C1 segment of cervical spinal cord (tissue), 14 donors: Measurements from ENCODE around the gene GRK2.

Experiments used
- DNase-seq, 14 donors: peaks; one replicate each; lab custom pipeline; 2025; lab: John Stamatoyannopoulos, UW

GRK2 gene

GRCh38 chr11:67269401-67270255 is 3.4 kb downstream of the GRK2 start:
- peak in 1 of 14 donors; percentile 83 for DNase-seq

GRCh38 chr11:67270256-67271204 is 4.3 kb downstream of the GRK2 start:
- peak in 7 of 14 donors; percentile 27 to 48 (median 33) for DNase-seq

DNA sequence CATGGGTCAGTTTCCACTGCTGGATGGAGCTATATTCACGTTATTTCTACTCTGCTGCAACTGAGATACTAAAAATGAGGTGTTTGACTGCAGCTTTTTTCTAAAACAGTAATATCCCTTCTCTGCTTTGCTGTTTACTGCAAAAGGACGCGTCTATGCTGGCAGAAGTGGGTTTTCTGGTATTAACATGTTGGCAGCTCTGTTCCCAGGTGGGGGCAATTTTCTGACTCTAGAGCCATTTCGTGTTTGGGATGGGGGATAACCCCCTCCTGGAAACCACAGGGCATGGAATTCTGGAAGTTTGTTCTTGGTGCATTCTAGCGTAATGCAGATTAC is 4.9 kb downstream of the GRK2 start:
- DNase-seq: peak in 1 of 14 donors; percentile 53

- DNase-seq: peak in 5 of 14 donors; percentile 32 to 60 (median 48)
Measured at GRCh38 chr11:67271541-67272284, 5.4 kb downstream of the GRK2 start.

DNA sequence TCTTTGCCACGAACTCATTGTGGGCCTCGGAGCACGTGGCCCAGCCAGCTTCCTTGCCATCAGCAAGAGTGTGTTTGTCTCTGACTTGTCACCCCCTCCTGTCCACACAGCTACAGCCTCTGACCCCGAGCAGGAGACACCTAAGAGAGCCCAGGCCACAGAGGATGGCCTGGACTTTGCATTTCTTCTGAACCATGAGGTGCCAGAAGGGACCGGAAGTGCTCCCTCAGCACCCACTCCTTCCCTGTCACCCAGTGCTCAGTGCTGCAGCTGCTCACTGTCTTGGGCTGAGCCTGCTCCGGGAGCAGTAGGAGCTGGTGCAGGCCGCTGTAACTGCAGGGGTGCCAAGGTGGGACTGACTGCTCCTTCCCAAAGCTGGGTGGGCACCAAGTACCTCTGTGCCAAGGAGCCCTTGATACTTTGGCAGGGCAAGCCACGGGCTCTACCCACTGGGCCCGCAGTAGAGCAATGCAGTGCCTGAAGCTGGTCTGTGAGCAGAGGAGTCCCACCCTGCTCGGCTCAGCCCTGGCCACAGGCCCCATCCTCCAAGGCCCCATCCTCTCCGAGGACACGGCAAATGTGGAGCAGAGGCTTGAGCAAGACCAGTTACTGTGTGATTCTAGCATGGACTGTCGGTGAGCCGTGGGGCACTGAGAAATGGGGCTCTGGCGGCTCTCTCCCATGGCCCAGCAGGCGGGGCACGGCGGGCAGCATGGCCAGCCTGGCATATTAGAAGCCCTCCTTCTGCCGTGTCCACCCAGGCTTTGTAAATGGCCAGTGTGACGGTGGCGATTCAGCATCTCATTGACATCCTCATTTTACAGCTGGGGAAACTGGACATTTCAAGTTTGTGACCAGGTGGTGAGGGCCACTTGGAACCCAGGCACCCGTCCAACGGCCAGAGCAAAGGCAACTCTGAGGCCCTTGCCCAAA is 6.3 kb downstream of the GRK2 start:
- DNase-seq: peak in 1 of 14 donors; percentile 63

- no peak for DNase-seq
Measured at GRCh38 chr11:67273260-67273990, 7.2 kb downstream of the GRK2 start.

DNA sequence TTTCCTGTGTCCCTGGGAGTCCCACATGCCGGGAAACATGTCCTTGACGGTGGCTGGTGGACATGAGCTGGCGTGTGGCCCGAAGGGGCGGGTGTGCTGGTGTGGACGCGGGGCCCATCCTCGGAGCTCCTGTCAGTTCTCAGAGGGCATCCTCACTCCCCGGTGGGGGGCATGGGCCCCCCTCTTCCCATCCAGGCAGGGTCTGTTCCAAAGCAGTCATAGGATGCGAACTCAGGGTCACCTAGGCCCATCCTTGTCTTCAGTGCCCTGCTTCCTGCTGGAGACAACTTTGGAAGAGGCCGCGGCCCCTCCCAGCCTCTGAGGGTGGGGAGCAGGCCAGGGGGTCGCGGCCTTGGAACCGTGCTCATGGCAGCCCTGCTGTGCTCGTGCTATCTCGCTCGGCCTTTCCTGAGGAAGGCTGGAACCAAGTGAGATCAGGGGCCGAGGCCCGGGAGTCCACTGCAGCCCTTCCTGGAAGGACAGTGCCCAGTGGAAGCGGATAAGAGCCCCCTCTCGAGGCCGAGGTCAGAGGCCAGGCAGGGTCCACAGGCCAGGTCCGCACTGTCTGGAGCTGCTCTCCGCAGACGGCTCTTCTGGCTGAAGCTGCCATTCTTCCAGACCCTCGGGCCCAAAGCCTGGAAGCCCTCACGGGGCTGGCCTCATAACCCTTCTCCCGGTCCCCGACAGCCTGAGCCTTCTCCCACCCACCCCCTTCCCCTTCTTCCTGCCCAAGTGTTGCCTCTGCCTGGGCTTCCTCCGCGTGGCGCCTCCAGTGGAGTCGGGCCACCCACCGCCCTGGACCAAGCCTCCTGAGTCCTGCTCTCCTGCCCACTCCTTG is 8.7 kb downstream of the GRK2 start:
- DNase-seq: peak in 1 of 14 donors; percentile 24

DNA sequence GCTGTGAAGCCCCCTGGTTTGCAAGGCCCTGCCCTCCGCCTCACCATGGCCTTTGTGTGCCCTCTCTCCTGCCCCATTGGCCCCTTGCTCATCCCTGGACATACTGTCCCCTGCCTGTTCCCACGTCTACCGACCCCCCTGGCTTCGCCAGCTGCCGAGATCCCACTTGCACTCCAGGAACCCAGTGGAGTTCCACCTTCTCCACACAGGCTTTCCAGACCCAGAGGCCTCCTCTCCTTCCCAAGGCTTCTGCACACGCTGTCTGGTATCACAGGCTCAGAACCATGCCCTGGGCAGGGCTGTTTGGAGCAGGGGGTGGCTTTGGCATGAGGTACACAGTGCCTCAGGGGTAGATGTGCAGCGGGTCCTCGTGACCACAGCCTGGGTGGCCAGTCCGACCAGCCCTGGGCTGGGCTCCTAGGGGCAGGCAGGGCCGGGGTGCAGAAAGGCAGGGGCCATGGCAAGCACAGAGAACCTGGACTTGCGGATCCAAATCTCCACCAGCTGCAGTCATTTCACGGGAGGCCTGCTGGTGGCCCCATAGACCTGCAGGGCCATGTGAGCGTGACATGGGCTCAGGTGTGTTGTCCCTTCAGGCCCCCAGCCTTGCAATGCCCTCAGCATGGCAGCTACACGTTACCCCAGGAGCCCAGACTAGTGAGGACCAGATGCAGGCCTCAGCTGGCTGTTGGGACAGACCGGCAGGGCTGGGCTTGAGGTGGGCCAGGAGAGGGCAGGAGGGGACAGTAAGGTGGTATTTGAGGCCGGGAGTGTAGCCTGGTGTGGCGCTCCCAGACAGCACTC is 9.5 kb downstream of the GRK2 start:
- DNase-seq: no peak

DNA sequence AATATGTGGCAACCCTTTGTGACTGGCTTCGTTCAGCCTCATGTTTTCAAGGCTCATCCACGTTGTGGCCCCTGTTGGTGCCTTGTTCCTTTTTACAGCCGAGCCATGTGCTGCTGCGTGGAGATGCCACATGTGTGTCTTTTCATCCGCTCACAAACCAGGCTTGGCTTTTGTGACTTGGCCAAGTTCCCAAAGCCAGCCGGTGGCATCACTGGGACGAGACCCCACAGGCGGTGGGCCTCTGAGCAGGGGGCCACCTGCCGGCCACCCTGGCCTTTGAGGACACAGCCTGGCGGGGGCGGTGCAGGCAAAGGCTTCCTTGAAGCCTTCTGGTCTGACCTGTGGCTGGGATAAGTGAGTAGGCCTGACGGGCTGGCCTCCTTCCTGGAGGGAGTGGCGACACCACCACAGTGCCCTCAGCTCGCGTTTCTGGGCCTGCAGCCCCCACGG is 10.5 kb downstream of the GRK2 start:
- peak in 3 of 14 donors; percentile 22 to 55 (median 40) for DNase-seq

DNA sequence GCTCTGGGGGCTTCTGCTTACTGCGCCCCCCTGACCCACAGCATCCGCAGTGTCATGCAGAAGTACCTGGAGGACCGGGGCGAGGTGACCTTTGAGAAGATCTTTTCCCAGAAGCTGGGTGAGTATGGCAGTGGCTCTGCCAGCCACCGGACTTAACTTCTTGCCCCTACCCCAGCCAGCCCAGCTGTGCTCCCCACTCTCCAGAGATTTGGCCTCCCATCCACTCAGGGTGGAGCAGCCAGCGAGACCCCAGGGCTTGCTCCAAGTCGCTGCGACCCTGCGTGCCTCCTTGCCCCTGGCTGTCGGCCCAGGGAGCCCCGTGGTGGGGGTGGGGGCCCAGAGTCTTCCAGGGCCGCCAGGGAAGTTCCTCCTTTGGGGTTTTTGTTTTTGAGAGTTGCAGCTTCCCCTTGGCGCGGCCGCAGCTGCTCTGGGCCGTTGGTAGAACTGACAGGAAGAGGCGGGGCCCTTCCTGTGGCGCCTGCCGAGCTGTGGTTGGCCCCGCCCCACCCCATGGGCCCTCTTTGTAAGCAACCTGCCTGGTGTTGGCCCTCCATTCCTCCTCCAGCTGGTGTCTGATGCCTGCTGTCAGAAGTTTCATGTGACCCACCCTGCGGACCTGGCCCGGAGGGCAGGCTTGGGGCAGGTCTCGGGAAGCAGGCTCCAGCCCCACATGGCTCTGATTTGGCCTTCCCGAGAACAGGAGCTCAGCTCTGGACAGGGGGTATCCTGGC is 11.1 kb downstream of the GRK2 start:
- peak in 8 of 14 donors; percentile 41 to 76 (median 60) for DNase-seq

DNA sequence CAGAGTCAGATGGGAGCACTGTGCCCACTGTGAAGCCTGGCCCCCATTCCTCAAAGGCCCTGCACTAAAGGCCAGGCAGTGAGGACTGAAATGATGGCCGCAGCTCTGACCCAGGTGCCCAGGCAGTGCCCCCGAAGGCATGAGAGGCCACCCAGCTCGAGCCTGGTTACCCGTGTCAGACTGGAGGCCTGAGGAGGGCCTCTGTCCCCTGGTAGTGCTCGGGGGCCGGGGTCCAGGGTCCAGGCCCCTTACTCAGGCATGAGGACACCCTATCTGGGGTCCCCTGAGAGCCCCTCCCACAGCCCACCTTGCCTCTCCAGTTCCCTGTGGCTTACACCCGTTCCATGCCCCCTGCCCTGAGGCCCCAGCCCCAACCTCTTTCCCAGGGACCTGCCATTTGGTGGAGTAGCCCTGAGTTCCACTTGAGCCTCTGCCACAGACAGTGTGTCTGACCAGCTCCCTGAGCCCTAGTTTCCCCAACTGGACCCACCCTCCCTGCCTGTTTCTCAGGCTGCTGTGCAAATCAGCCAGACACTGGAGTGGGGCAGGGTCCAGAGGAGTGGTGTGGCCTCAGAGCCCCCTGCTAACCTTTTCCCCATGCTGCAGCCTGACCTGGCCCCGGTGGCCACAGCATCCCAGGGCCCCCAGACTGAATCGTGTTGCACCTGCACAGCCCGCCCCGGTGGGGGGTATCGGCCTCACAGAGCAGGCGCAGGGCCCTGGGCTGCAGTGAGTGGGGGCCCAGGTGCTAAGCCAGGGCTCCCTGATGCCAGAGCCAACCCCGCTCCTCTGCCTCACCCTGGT is 12.1 kb downstream of the GRK2 start:
- DNase-seq: no peak

DNA sequence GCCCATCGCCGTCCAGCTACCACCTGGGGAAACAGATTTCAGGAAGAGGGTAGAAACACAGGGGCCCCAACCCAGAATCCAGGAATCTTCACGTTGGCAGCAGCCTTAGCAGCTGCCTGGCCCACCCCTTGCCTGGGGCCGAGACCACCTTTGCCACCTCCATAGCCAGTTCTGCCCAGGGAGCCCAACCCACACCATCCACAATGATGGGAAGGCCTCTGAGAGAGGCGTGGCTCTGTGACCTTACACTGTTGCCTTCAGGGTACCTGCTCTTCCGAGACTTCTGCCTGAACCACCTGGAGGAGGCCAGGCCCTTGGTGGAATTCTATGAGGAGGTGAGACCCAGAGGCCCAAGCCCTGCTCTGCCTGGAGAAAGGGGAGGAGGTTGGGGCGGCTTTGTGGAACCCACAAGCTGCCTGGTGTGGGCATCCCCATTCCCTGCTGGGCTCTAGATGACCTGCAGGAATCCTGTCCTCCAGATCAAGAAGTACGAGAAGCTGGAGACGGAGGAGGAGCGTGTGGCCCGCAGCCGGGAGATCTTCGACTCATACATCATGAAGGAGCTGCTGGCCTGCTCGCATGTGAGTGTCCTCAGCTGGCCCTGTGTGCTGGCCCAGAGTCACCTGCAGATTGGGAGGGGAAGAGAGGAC is 12.8 kb downstream of the GRK2 start:
- DNase-seq: no peak

DNA sequence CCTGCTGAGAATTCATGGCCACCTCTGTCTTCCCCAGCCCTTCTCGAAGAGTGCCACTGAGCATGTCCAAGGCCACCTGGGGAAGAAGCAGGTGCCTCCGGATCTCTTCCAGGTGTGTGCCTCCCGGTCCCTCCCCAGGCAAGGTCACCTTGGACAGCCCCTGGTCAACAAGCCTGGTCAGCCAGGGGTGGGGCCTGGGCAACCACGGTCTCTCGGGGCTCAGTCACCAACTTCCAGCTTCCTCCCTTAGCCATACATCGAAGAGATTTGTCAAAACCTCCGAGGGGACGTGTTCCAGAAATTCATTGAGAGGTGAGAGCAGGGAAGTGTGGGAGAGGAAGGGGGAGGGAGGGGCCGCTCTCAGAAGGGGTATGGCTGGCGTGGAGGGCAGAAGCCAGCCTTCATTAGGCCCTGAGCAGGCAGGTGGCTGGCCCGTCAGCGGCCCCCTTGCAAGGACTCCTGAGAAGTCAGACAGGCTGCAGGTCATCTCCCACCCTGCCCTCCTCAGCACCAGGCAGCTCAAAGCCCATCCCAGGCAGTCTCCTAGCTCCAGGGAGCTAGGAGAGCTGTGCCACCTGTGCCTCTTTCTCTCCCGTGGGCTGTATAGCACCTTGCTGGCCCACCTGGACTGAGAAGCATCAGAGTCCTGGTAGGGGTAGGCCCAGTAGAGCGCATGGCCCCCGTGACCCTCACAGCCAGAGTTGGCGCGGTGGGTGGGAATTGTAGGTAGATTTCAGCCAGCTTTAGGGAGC is 13.5 kb downstream of the GRK2 start:
- DNase-seq: no peak

DNA sequence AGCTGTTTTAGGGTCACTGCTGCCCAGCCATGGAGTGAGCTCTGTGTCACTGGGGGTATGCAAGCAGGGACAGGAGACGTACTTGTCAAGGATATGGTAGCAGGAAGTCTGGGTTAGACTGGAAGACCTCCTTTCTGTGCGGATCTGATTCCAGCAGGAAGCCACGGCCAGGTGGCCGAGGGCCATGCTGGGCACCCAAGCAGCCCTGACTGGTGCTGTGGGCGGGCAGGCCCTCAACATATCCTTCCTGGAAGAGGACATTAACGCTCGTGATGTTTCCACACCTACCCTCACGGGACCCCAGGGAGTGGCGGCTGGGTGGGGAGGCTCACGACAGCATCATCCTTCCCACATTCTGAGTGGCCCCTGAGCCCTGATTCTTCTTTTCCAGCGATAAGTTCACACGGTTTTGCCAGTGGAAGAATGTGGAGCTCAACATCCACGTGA is 14.1 kb downstream of the GRK2 start:
- DNase-seq: no peak
